ENCODE measurements around the gene DRC3.

Gene DRC3

DNA sequence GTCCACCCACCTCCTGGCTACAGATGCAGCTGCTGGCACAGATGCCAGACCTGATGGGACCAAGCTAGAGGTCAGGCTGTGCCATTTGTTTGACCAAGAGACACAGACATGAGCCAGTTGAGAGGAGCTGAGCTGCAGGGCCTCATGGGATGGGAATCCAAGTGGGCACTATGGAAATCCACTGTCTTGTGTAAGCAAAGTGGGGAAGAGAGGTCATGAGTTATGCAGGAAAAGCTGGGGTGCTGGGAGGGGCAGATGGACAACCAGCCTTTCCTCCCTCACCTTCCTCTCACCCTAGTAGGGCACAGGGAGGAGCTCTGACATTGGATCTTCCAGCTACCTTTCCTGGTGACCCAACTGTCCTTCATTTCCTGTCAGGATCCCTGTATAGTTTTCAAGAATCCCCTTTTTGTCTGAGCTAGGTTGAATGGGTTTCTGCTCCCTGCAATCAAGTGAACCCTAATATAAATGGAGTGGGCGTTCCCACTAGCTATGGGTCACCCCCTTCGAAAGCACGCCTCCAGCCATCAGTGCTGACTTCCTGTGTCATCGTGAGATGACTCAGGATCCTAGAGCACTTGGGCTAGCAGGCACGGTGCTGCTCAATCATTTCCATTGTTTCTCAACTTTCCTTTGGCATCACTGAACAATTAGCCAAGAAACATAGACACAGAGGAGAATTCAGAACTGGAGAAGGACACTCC lies 52.7 kb downstream of the DRC3 start:
- no peak for DNase-seq

- no peak for DNase-seq
These were observed 53.5 kb downstream of the DRC3 start for GRCh38 chr17:18025945-18026776.

- no peak for DNase-seq
These were observed 54.6 kb downstream of the DRC3 start for GRCh38 chr17:18027280-18027679.

DNA sequence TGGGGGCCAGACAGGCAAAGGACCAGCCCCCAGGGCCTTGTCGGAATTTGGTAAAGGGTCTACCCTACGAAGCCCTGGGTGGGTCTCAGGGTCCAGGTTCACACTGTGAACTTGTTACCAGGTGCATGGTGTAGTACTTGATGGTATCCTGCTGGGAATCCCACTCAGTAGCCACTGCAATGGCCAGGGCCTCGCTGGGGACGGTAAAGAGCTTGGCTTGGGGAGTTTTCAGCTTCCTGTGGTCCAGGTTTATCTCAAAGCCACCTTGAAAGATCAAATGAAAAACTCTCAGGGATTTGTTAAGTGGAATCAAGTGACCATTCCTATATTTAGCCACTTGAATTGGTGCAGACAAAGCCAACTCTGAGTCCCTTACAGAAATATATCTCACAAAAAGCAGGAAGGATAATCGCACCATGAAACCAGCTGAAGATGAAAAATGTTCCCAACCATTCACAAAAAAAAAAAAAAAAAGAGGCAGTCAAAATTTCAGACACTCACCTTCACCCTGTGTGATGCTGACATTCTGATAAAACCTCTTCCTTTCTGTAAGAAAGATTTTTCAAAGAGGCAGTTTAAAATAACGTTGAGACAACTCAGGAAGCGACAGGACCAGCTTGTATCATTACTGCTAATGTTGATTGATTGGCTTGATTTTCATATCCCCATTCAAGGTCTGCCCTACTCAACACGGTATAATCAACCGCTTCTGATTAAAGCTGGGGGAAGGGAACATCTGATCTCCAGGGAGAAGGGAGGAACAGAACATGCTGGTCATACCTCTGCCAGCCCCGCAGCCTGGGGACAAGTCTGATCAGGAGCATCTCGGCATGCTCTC lies 55.7 kb downstream of the DRC3 start:
- DNase-seq, result no peak

- no peak for DNase-seq
These were observed 56.4 kb downstream of the DRC3 start for GRCh38 chr17:18028952-18029540.

DNA sequence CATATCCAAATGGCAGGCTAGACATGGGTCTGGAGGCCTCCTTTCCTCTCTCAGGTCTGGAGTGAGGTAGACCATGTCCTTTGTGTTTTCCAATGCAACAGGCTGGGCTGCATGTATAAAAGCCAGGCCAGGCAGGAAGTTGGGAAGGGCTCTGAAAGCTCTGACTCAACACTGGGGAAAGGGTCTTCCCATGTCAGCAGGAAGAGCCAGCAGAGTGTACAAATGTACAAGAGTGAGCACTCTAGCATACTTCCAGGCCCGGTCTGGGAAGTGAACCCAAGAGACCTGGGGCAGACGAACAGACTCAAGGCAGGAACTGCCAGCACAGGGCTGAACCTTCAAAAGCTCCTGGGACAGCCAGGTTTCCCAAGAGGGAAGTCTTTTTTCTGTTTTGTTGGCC lies 59.3 kb downstream of the DRC3 start:
- no peak for DNase-seq

DNA sequence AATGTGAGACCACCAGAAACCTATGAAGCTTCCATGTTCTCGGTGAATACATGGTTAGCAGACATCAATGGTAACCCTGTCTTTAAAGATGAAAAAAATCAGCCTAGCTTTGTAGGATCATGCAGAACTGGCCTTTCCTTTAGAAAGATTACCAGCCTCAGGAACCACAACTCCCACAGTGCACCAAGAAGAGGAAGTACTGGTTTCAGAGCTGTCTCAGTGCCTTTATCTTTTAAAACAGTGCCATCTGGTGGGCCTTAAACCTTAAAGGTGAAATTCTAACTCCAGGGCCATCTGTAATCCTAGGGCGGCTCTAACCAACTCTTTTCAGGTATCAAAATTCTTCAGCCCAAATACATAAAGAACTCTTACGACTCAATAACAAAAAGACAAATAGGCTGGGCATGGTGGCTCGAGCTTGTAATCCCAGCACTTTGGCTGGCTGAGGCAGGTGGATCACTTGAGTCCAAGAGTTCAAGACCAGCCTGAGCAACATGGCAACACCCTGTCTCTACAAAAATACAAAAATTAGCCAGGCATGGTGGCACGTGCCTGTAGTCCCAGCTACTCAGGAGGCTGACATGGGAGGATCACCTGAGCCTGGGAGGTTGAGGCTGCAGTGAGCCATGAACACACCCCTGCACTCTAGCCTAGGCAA lies 60.9 kb downstream of the DRC3 start:
- DNase-seq, result peak; percentile 51 to 54

DNA sequence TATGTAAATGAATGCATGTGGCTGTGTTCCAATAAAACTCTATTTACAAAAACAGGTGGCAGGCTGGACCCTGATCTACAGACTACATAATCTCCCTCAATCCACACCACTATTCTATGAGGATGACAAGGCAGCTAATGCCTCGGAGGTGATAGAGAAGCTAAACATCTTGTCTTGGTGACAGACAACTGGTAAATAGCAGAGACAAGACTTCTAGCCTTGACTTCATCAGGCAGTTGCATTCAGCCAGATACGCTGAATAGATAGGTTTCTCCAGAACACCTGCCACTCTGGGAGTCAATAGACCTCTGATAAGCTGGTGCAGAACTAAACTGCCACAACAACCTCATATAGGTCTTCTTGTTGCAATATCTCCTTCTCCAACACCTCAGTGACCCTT lies 63.0 kb downstream of the DRC3 start:
- no peak for DNase-seq

DNA sequence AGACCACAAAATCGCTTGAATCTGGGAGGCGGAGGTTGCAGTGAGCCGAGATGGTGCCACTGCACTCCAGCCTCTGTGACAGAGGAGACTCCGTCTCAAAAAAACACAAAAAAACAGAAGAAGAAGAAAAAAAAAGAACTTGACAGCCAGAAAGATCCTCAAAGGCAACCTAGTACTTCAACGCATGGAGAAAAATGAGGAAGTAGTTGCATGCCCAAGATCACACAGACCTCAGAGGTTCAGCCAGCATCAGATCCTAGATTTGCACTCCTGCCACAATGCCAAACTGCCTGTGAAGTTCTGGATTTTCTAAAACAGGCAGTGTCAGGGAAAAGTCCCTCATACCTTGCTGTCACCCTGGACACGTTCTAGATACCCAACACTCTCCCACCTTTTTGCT lies 64.8 kb downstream of the DRC3 start:
- DNase-seq, result no peak

- DNase-seq, result peak in 1 of 2 donors; percentile 8
These were observed 65.6 kb downstream of the DRC3 start for GRCh38 chr17:18038149-18038850.

GRCh38 chr17:18038861-18039534 lies 66.3 kb downstream of the DRC3 start, which contains the start of the genes ATPAF2 and GID4:
Gene ATPAF2, minus strand, starts transcription at chr17:18039168. Its CDS starts 155 bp downstream, at chr17:18039013.
Gene GID4, plus strand, starts transcription at chr17:18039408. Its CDS starts 57 bp downstream, at chr17:18039465.
- peak; percentile 100 for DNase-seq

DNA sequence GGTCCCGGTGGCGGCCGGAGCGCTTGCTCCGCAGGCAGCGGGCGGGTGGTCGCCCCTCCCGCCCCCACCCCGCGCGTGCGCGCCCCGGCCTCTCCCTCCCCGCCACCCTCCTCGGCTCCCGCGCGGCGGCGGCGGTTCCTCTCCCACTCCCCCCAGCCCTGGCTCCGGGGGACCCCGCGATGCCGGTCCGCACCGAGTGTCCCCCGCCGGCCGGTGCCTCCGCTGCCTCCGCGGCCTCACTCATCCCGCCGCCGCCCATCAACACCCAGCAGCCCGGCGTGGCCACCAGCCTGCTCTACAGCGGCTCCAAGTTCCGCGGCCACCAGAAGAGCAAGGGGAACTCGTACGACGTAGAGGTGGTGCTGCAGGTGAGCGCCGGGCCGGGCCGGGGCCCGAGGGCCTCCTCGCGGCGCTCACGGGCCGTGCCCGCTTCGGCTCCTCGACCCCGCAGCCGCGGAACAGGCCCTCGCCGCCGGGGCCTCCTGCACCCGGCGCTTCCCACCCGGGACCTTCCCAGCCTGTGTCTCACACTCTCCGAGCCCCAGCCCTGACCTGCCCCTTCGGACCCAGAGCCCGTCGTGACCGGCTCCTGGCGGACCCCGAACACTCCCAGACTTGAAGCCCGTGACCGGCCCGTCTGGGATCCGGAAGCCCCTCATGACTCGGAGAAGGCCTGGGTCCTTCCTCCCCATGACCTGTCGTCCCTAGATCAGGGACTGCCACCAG lies 67.0 kb downstream of the DRC3 start:
- DNase-seq, result no peak

DNA sequence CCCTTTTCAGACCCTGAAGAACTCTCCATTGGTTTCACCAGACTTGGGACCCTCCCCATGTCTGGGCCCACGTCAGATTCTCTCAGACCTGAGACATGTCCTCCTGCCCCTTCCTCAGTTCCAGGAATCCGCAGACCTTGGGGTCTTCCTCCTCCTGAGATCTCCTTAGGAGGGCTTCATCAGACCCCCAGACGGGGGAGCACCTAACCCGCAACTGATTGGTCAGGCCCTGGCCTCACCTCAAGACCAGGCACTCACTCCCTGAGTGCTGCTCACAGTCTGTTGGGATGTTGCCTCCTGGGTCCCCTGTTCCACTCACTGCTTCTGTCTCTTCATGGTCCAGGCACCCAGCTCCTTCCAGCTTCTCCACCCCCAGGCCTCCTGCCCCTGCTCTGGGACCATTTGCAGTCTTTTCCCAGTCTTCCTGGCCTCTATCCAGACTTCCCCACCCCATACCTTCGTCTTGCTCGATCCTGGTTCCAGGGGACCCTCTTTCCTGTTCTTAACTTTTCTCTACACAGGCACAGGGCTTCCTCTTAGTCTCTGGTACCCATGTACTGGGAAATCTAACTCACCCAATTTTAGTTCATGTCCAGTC lies 67.7 kb downstream of the DRC3 start:
- no peak for DNase-seq

DNA sequence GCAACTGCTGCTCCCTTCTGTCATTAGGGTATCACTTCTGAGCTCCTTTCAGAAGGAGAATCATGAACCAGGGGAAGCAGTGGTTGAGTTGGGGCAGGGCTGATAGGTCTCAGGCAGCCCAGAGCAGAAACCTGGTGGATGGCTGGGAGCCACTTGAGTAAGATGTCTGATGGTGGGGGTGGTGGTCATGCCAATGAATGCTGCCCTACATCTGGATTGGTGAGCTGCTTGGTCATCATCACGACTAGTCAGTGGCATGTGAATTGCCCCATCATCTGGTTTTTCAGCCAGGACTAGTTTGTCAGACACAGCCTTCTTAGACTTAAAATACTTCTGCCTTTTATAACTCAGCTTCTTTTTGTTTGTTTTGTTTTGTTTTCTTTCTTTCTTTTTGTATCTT lies 69.1 kb downstream of the DRC3 start:
- no peak for DNase-seq

- DNase-seq, result no peak
These were observed 70.3 kb downstream of the DRC3 start for GRCh38 chr17:18042983-18043382.

DNA sequence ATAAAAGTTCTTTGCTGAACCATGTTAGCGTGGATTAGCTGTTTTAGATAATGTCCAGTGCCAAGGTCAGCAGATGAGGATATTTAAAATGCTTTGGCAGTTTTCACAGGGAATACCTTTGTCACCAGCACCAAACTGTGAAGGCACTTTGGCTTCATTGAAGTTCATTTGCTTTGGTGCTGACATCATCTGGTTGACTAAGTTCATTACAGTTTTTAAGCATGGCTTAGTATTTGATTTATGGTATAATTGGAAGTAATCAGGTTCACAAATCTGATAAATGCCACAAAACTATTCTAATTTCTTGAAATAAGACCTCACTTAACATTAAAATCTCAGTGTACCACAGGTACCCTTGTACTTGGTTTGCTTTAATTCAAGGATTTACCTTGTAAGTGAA lies 70.8 kb downstream of the DRC3 start:
- no peak for DNase-seq

GRCh38 chr17:18044609-18045008 lies 71.9 kb downstream of the DRC3 start:
- DNase-seq, result no peak

GRCh38 chr17:18045691-18046350 lies 73.2 kb downstream of the DRC3 start:
- DNase-seq, result no peak

DNA sequence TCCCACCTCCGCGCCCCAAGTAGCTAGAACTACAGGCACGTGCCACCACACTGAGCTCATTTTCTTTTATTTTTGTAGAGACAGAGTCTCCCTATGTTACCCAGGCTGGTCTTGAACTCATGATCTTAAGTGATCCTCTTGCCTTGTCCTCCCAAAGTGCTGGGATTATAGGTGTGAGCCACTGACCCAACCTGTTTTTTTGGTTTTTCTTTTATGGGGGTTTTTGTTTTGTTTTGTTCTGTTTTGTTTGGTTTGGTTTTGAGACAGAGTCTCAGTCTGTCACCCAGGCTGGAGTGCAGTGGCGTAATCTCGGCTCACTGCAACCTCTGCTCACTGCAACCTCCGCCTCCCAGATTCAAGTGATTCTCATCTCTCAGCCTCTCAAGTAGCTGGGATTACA lies 82.9 kb downstream of the DRC3 start:
- DNase-seq, result no peak
